ENCODE measurements around the gene FOSL2.

The FOSL2 gene

DNA sequence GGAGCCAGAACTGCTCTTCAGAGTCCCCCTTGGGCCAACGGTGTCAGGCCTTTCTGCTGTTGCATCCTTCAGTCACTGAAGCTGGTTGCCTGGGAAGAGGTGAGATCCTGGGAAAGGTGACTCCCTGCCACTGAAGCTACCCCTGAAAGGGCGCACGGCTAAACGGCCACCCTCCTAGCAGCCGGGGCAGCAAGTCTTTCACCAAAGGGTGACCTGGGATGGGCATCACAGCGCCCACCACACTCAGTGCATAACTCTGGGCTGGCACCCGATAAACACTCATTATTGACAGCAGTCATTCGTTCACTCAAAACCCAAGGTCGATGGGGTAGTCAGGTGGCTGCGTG, 26.5 kb upstream of the FOSL2 start:
- Histone ChIP-seq H3K27me3 (ENCODE audit: insufficient read depth, low read length) (peaks cover 3% of the 10 kb centered on the region; the same call in 1 of the 2 replicates), H3K4me3 (ENCODE audit: low read depth, low read length, poor library complexity, severe bottlenecking) (no peak overlapping the region), H2AFZ (ENCODE audit: low read length) (no peak overlapping the region), H3K4me1 (ENCODE audit: insufficient read depth, low read length, severe bottlenecking) (no peaks in the 10 kb centered on the region), H3F3A (ENCODE audit: insufficient read depth, low read length) (no peaks in the 10 kb centered on the region), H3K9me3 (ENCODE audit: low read length) (no peaks in the 10 kb centered on the region), H3K4me2 (ENCODE audit: low read length) (no peak overlapping the region), H3K27ac (ENCODE audit: low read depth, low read length, poor library complexity, severe bottlenecking) (no peak overlapping the region), H3K79me2 (ENCODE audit: insufficient read depth, low read length) (no peaks in the 10 kb centered on the region), H3K9ac (ENCODE audit: low read length) (no peak overlapping the region), H3K9me2 (ENCODE audit: low read depth, low read length) (no peaks in the 10 kb centered on the region), H4K20me1 (ENCODE audit: insufficient read depth, low read length) (no peaks in the 10 kb centered on the region), H3K36me3 (ENCODE audit: insufficient read depth, low read length) (no peaks in the 10 kb centered on the region)
- TF ChIP-seq EZH2 (IDR thresholded peaks at IDR 0.05; ENCODE audit: borderline replicate concordance, low read length) (no peak), CTCF (IDR thresholded peaks at IDR 0.05; ENCODE audit: low read length) (no peak)

- Histone ChIP-seq H3K36me3 (ENCODE audit: insufficient read depth, low read length) (no peaks in the 10 kb centered on the region), H3F3A (ENCODE audit: insufficient read depth, low read length) (no peaks in the 10 kb centered on the region), H3K9me2 (ENCODE audit: low read depth, low read length) (no peaks in the 10 kb centered on the region), H4K20me1 (ENCODE audit: insufficient read depth, low read length) (no peaks in the 10 kb centered on the region), H3K4me1 (ENCODE audit: insufficient read depth, low read length, severe bottlenecking) (no peaks in the 10 kb centered on the region), H3K4me2 (ENCODE audit: low read length) (no peak overlapping the region), H3K27ac (ENCODE audit: low read depth, low read length, poor library complexity, severe bottlenecking) (no peak overlapping the region), H3K4me3 (ENCODE audit: low read depth, low read length, poor library complexity, severe bottlenecking) (no peak overlapping the region), H3K79me2 (ENCODE audit: insufficient read depth, low read length) (no peaks in the 10 kb centered on the region), H3K9me3 (ENCODE audit: low read length) (no peaks in the 10 kb centered on the region), H3K9ac (ENCODE audit: low read length) (no peak overlapping the region), H2AFZ (ENCODE audit: low read length) (no peak overlapping the region), H3K27me3 (ENCODE audit: insufficient read depth, low read length) (peaks cover 3% of the 10 kb centered on the region; the same call in 1 of the 2 replicates)
- no peak for TF ChIP-seq CTCF (IDR thresholded peaks at IDR 0.05; ENCODE audit: low read length)
- no peak for TF ChIP-seq EZH2 (IDR thresholded peaks at IDR 0.05; ENCODE audit: borderline replicate concordance, low read length)
Measured at GRCh38 chr2:28366496-28367282, 26.0 kb upstream of the FOSL2 start.

- Histone ChIP-seq H3K4me2 (ENCODE audit: low read length) (no peak overlapping the region), H4K20me1 (ENCODE audit: insufficient read depth, low read length) (no peaks in the 10 kb centered on the region), H3K9me3 (ENCODE audit: low read length) (no peaks in the 10 kb centered on the region), H3K4me1 (ENCODE audit: insufficient read depth, low read length, severe bottlenecking) (no peaks in the 10 kb centered on the region), H2AFZ (ENCODE audit: low read length) (no peak overlapping the region), H3K9ac (ENCODE audit: low read length) (no peak overlapping the region), H3K27ac (ENCODE audit: low read depth, low read length, poor library complexity, severe bottlenecking) (no peak overlapping the region), H3K27me3 (ENCODE audit: insufficient read depth, low read length) (peaks cover 3% of the 10 kb centered on the region; the same call in 1 of the 2 replicates), H3K79me2 (ENCODE audit: insufficient read depth, low read length) (no peaks in the 10 kb centered on the region), H3K36me3 (ENCODE audit: insufficient read depth, low read length) (no peaks in the 10 kb centered on the region), H3K4me3 (ENCODE audit: low read depth, low read length, poor library complexity, severe bottlenecking) (no peak overlapping the region), H3F3A (ENCODE audit: insufficient read depth, low read length) (no peaks in the 10 kb centered on the region), H3K9me2 (ENCODE audit: low read depth, low read length) (no peaks in the 10 kb centered on the region)
- TF ChIP-seq CTCF (IDR thresholded peaks at IDR 0.05; ENCODE audit: low read length) (no peak), EZH2 (IDR thresholded peaks at IDR 0.05; ENCODE audit: borderline replicate concordance, low read length) (no peak)
Measured at GRCh38 chr2:28367667-28368356, 24.8 kb upstream of the FOSL2 start.
